RPMI8226 (cell line): ENCODE data around the gene ZNF587B.
"Not testable (repeated sequence)": the region's sequence is repeated elsewhere in the genome, so short reads cannot be mapped to it uniquely, and the experiment has no call there.

ENCODE experiments used
- DNase-seq: peaks from one replicate; pipeline ENCODE4 v3.0.0-alpha.2; 2015

ZNF587B gene

DNA sequence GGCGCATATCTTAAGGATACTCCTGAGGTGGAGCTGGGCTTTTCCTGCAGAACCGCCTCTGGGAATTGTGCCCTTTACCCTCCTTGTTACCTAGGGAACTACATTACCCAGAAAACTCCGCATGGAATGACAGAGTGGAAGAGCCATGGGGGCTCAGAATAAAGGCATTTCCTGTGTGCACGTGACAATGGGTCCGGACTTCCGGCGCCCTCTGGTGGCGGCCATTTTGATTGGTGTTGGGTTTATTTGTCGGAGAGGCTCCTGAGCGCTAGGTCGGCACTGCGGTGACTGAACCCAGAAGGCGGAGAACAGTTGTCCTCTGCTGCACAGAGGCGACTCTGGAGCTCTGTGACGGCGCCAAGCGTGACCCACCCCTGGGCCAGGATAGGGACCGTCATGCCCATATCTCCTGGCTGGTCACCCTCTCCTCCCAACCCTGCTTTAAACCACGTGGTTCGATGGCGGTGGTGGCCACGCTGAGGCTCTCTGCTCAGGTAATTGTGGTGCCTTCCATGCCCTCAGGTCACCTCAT lies at the start of gene ZNF587B:
TSS of gene ZNF587B (plus strand) at position 229 of the 532 bp plus-strand sequence. CDS start at position 459, 230 bp downstream.
- DNase-seq = peak; percentile 15

DNA sequence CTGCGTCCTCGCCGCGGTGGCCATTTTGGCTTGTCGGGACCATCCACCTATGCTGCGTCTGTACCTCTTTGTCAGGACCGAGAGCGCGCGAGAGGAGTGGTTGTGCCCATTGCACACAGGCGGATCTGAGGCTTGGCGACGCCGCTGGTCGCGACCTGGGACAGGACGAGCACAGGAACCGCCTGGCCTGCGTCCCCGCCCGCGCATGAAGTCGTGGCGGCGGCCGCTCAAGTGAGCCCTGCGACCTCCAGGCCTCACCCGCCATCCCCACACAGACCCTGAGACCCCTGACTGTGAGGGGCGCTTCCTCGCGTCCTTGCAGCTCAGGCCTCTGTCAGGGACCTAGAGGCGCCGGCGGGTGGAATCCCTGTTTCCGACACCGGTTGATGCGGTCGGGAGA lies 43.8 kb upstream of the ZNF587B start:
- no peak for DNase-seq

DNA sequence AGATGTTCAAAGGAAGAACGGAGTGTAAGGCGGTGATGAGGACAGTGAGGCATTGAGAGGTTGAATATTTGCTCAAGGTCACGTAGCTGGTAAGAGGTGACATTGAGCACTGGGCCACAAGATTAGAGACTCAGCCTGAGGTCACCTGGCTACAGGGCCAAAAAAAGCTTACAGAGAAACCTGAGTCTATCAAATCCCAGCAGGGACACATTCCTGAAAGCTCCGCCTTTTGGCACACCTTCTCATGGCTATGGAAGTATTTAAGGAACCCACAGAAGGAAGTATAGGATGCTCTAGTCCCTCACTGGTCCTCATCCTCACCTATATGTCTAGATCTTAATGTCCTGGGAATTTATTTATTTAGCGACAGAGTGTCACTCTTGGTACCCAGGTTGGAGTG lies 43.2 kb upstream of the ZNF587B start:
- no peak for DNase-seq

GRCh38 chr19:57788114-57788692 lies 41.9 kb upstream of the ZNF587B start:
- DNase-seq = no peak

DNA sequence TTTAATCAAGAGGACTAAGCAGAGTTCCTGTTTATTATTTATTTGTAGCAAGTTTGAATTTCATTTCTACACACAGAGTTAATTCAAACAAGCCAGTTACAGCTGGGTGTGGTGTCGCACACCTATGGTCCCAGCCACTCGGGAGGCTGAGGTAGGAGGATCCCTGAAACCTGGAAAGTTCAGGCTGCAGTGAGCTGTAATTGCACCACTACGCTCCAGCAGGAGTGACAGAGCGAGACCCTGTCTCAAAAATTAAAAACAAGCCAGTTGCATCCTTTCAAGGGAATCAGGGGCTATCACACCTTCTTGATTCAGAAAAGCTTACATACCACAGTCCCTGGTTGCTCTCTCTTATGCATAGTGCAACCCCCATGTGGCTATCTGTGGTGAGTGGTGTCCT lies 40.8 kb upstream of the ZNF587B start:
- DNase-seq = no peak

GRCh38 chr19:57796580-57796979 lies 33.5 kb upstream of the ZNF587B start:
- DNase-seq = not testable (repeated sequence)

DNA sequence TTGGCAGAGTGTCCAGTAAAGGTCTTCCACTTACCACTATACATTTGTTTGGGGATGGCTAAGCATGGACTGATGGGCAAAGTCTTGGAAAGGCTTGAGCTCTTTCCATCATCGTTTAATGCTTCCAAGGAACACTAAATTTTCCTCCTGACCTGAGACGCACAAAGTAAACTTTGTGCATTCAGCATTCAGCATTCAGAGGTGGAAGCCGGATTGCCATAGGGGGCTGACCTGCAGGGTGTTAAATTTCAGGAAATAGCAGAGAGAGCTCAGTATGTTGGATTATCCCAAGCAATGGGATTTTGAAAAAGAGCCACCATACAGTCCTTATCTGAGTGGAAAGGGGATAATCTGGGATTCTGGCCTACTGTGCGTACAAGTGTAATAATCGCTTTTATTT lies 29.4 kb upstream of the ZNF587B start:
- no peak for DNase-seq

DNA sequence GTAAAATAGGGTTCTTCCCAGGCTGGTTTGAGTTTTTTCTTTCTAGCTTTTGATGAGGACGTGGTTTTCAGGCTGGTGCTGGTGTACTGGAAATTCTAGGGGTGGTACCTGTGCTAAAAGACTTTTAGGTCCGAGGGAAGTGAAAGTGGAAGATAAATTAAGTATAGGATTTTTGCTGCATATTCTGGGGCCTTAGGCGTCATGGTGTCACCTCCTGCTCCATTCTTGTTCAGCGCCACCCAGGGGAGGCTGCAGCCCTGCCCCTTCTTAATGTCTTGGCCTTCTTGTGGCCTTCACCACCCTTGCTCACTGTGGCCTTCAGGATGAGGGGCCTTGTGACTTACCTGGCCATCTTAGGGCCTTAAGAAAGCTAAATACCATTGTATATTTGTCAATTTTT lies 27.8 kb upstream of the ZNF587B start:
- no peak for DNase-seq

GRCh38 chr19:57803265-57803593 lies 26.9 kb upstream of the ZNF587B start:
- no peak for DNase-seq

DNA sequence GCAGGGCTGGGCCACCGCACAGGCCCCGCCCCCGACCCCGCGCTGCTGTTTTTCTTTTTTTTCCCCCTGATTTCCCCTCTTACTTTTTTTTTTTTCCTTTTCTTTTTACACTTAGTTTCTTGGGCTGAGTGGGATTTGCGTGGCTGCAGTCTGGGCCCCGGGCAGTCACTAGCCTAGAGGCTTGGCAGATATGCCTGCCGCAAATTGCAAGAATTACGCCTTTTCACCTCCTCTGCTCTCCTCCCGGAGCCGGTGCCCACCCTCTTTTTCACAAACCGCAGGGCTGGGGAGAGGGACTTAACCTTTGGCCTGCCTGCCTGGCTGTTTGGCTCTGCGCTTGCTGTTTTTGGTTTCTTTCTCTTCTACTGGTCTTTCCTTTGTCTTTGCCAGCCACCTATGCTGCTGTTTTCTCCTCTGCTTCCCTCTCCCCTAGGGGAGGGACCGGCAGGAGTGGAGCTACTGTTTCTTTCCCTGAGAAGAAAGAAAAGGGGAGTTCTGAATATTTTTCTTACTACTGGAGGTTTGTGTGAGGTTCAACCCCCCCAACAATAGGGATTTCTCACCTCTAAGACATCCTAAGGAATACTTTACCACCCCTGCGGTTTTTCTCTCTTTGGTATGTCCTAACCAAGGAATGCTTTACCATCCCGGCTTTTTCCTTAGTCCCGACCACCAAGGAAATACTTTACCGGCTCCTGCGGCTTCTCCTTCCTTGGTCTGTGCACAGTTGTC lies 26.3 kb upstream of the ZNF587B start:
- DNase-seq = no peak

- no peak for DNase-seq
Measured at GRCh38 chr19:57807541-57807940, 22.6 kb upstream of the ZNF587B start.

GRCh38 chr19:57810410-57811295 lies 19.4 kb upstream of the ZNF587B start:
- not testable (repeated sequence) for DNase-seq

DNA sequence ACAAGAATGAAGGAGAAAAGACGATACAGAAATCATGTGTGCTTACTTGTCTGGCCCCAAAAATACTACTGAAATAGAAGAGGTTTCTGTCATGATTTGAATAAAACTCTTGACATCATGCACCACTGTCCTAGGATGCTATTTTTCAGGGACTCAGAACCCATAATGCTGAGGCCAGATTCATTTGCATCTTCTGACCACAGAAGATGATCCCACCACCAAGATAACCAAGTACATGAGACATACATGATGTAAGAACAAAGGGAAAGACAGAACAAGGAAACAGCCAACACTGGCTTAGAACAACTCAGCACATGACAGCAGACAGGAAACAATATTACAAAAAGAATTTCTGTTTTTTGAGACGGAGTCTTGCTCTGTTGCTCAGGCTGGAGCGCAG lies 17.9 kb upstream of the ZNF587B start:
- no peak for DNase-seq

- DNase-seq = not testable (repeated sequence)
Measured at GRCh38 chr19:57812975-57813820, 16.9 kb upstream of the ZNF587B start.

GRCh38 chr19:57813919-57814504 lies 16.1 kb upstream of the ZNF587B start:
- no peak for DNase-seq

DNA sequence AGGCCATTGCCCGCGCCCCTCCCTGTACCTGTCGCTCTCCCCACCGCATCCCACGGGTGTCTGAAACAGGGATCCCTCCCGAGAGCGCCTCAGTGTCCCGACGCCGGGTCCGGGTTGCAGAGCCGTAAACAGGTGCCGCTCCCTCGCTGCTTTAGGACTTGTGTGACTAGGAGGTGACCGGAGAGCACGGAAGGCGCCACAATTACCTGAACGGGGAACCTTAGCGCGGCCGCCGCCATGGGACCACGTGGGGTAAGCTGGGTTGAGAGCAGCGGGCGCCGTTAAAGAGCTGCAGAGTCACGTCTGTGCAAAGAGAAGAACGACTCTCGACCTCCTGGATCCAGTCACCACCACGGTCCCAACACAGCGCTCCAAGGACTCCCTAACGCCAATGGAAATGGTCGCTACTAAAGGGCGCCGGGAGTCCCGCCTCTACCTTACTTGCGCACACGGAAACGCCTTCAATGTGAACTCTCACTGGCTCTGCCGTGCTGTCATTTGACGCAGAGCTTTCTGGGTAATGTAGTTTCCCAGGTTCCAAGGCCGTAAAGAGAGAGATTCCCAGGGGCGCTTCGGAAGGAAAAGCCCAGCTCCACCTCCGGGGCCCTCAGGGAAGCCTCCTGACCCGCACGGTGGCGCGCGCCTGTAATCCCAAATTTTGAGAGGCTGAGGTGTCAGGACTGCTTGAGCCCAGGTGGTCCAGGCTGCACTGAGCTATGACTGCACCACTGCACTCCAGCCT lies 15.4 kb upstream of the ZNF587B start, which contains the start of gene ZNF552:
TSS of gene ZNF552 (minus strand) at position 409 of the 742 bp plus-strand sequence. CDS start at position 239, 170 bp downstream.
- DNase-seq = peak; percentile 90

DNA sequence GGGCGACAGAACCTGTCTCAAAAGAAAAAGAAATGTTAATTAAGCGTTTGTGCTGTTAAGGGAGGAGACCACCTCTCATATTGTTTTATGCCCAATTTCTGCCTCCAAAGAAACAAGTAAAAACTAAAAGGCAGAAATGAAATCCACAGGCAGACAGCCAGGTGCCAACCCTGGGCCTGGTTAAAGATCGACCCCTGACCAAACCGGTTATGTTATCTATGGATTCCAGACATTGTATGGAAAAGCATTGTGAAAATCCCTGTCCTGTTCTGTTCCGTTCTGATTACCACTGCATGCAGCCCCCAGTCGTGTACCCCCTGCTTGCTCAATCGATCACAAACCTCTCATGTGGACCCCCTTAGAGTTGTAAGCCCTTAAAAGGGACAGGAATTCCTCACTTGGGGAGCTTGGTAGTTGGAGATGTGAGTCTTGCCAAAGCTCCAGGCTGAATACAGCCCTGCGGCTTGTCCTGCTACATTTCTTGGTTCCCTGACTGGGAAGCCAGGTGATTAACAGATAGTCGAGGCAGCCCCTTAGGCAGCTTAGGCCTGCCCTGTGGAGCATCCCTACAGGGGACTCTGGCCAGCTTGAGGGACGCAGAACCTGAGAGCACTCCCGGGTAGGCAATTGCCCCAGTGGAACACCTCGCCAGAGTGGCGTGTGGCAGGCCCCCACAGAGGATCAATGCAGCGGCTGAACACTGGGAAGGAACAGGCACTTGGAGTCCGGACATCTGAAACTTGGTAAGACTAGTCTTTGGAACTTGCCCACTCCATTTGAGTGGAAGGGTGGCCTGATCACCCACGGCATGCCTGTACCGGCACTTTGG lies 14.6 kb upstream of the ZNF587B start:
- no peak for DNase-seq

- DNase-seq = no peak
Measured at GRCh38 chr19:57816652-57817051, 13.4 kb upstream of the ZNF587B start.

GRCh38 chr19:57817976-57818375 lies 12.1 kb upstream of the ZNF587B start:
- no peak for DNase-seq

GRCh38 chr19:57818378-57818777 lies 11.7 kb upstream of the ZNF587B start:
- no peak for DNase-seq
